Measurements from ENCODE around the gene CYSRT1. TPM values are rescaled to one million over a fixed set of nuclear protein-coding genes. Genes with fewer than 3 reads are reported as not detected.

The CYSRT1 gene
- total RNA-seq, 1 donor from 2014 or later, result 156 TPM

DNA sequence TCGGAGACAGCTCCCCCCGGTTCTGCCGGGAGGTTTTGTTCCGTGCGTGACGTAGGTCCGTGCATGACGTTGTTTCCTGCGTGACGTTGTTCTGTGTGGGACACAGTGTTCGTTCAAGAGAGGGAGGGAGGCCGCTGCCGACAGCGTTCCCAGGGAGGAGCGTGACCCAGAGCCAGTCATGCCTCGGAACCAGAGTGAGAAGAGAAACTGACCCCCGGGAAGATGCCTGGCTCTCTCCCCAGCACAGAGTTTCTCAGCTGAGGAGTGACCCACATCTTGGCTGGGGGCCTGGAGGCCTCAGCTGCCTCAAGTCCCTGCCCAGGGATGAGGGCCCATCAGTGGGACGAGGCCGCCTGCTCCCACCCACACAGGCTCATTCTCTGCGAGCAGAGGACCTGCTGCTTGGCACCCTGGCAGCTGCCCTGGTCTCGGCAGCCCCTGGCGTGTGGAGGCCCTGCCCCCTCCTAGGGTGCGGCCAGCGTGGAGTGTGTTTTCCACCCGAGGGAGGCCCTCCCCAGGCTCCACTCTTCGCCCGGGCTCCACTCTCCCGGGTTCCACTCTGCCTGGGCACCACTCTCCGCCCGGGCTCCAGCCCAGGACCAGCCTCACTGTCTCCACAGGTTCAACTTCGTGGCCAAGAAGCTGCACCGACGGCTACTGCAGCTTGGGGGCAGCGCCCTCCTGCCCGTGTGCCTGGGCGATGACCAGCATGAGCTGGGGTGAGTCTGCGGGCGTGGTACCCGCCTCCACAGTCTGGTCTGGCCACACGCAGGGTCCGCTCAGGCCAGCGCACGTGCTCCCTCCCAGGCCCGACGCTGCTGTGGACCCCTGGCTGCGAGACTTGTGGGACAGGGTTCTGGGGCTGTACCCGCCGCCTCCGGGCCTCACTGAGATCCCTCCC lies 11.6 kb upstream of the CYSRT1 start:
- ATAC-seq, result peak; percentile 1

DNA sequence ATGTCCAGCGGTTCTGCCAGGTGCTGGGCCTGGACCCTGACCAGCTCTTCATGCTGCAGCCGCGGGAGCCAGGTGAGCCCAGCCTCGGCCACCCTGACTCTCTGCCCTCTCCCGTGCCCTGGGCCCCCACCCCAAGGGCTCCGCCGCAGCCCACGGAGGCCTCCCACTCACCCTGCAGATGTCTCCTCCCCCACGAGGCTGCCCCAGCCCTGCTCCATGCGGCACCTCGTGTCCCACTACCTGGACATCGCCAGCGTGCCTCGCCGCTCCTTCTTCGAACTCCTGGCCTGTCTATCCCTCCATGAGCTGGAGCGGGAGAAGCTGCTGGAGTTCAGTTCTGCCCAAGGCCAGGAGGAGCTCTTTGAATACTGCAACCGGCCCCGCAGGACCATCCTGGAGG lies 10.4 kb upstream of the CYSRT1 start:
- no peak for ATAC-seq

DNA sequence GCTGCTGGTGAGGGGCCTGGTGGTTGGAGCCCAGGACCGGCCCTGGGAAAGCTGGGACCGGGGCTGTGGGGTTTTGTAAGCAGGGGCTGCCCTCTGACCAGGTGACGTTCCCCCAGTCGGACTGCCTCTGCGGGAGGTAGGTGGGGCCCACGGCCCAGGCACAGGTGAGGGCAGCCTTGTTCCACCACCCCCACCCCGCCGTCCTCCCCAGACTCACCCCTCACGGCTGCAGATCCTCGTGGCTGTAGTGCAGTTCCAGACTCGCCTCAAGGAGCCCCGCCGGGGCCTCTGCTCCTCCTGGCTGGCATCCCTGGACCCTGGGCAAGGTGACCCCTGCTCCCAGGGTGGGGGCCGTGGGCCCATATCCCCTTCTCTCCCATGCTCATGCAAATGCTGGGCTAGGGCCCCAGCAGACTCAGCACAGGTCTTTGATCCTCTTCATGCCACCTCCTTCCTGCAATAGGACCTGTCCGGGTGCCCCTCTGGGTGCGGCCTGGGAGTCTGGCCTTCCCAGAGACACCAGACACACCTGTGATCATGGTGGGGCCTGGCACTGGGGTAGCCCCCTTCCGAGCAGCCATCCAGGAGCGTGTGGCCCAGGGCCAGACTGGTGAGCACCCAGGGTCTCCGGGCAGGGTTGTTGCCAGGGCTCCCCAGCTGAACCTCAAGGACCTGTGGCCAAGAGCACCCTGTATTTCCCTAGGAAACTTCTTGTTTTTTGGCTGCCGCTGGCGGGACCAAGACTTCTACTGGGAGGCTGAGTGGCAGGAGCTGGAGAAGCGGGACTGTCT lies 9.6 kb upstream of the CYSRT1 start:
- ATAC-seq, result no peak

DNA sequence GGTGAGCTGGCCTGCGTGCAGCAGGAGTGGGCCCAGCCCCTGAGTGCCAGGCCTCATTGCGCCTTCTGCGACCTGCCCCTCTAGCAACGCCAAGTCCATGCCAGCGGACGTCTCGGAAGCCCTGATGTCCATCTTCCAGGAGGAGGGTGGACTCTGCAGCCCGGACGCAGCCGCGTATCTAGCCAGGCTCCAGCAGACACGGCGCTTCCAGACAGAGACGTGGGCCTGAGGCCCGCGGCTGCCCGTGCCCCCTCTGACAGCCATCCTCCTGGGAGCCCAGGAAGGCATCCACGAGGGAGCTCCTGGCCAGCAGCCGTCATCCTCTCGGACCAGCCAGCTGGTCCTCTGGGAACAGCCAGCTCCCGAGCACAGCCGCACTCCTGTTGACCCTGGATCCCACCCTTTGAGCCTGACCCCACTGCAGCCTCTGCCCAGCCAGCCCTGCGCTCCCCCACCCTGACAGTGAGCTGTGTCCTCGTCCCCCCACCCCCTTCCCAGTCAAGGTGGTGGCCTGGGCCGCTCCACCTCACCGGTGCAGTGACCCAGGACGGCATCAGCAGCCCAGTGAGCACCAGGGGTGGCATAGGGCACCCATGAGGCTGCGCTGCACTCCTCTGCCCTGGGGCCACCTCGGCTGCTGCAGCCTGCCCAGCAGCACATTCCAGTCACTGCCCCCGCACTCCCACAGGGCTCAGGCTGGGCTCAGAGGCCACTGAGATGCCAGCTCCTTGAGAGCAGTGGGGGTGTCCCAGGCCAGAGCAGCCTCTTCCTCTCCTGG lies 8.6 kb upstream of the CYSRT1 start:
- no peak for ATAC-seq

DNA sequence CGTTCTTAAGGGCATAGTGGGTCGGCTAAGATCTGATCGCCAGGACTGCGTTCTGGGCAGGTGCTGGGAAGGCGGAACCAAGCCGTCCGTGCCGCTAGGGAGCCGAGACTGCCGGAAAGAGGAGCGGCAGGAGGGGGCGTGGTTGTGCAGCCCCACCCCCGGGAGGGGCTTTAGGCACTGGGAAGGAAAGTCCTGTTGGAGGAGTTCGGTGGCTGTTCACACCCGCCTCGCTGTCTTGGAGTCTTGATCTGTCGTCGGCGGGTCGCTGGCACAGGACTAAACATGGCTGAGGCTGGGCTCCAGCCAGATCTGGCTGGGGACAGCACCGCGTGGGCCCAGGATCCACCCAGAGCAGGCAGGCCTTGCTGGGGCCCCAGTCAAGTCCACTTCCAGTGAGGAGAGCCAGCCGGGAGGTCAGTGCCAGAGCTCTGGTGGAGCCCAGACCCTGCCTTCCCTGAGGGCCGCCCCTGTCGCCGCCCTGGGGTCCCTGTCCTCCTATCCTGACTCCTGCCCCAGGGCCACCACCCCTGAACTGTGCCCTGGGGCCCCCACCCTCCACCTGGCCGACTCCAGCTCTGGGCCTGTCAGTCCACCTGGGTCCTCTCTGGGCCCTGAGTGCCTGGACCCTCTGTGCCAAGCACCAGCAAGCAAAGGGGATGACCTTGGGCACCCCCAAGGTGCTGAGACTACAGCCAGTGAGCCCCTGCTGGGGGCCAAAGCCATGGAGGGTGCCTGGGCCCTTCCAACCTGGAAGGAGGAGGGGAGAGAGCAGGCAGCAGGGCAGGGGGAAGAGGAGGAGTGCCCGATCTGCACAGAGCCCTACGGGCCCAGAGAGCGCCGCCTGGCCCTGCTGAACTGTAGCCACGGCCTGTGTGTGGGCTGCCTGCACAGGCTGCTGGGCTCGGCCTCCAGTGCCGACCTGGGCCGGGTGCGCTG lies 7.4 kb upstream of the CYSRT1 start:
- ATAC-seq, result peak; percentile 79

DNA sequence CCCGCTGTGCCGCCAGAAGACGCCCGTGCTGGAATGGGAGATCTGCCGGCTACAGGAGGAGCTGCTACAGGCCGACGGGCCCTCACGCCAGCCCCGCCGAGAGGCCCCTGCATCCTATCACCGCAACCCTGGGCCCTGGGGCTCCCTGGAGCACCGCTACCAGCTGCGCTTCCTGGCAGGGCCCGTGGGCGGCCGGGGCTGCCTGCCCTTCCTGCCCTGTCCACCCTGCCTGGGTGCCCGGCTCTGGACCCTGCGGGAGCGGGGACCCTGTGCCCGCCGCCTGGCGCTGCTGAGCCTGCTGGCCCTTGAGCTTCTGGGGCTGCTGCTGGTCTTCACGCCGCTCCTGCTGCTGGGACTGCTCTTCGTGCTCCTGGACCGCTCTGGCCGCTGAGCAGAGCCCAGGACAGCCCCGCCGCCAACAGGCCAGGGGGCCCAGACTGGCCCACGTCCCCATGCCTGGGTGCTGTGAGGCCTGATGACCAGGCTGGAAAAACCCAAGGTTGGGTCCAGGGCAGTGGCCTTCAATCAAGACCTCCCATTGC lies 6.7 kb upstream of the CYSRT1 start:
- no peak for ATAC-seq

DNA sequence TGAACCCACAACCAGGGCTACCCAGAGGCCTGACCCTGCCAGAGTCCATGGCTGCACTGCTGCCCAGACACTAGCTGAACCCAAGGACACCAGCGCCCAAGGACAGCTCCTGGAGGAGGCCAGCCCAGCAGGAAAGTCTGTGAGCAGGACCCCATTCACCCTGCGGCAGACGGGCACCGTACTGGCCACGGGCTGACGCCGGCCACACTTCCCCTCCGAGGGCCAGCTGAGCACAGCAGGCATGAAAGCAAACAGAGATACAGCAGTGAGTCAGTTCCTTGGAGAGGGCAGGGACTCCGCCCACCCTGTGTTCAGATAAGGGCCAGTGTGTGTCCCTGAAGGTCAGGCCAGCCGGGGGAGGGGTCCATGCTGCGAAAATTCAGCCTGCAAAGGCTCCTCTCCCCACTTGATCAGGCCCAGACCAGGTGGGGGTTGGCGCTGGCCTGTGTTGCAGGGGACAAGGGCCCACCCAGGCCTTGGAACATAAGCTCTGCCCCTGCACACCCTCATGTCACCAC lies 6.2 kb upstream of the CYSRT1 start:
- ATAC-seq, result no peak

DNA sequence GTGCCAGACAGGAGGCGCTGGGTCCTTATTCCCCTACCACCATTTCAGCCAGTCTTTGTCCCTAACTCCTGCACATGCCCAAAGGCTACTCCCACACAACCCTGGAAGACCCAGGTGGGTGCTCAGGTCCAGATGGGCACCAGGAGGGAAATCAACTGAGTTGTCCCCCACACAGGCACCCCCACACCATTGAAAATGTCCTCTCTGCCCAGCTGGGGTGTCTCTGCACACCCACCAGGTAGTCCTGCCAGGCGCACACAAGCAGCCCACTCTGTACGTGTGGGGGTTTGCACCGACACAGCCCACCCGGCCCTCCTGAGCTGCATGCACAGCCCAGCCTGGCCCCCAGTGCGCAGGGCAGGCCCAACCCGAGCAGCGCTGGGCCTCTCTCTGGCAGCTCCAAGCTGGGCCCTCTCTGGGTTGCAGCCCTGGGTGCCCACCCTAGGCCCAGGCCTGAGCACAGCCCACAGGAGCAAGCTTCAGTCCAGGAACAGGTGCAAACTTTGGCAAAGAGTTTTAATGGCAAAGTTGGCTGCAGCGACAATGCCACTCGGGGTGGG lies 5.1 kb upstream of the CYSRT1 start:
- ATAC-seq, result no peak

DNA sequence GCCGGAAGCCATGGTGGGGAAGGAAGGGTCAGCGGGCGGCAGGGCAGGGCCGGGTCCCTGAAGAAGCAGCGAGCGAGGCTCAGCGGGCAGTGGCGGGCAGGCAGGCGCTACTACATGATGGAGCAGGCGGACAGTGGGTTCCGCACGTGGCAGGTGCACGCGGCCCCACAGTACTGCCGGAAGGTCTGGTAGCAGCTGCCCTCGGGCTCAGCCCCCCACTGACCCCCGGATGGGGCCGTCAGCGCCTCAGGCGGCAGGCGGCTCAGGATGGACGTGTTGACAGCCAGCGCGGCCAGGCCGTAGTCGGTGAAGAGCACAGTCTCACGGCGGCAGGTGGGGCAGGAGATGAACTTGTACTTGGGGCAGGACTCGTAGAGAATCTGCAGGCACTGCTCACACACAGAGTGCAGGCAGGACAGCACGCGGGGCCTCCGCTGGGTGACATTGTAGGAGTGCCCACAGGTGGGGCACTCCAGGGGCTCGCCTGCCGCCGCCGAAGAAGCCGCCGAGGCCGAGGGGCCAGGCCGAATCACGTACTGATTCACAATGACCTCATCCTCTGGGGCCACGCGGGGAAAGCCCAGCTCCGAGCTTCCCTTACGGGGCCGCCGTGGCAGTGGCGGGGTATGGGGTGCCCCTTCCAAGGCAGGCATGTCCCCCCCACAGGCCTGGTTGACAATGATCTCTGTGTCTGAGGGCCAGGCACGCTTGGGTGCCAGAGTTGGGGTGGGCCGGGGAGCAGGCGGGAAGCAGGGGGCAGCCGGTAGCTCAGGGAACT lies 4.5 kb upstream of the CYSRT1 start:
- no peak for ATAC-seq

DNA sequence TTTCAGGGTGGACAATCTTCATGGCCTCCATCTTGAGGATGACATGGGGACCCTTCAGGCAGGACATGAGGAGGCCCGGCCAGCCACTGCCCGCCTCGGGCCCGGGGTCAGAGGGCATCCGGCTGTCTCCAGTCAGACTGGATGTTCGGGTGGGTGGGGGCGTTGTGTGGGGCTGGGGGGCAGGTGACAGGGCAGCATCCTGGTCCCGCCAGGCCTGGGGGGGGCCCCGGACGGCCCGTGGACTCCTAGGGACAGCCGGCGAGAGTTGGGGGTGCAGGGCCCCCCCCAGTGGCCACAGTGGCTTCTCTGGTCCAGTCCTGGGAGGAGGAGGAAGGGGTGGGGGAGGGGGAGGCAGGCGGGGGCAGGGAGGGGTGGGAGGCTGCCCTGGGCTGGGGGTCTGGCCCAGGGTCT lies 3.9 kb upstream of the CYSRT1 start:
- no peak for ATAC-seq

DNA sequence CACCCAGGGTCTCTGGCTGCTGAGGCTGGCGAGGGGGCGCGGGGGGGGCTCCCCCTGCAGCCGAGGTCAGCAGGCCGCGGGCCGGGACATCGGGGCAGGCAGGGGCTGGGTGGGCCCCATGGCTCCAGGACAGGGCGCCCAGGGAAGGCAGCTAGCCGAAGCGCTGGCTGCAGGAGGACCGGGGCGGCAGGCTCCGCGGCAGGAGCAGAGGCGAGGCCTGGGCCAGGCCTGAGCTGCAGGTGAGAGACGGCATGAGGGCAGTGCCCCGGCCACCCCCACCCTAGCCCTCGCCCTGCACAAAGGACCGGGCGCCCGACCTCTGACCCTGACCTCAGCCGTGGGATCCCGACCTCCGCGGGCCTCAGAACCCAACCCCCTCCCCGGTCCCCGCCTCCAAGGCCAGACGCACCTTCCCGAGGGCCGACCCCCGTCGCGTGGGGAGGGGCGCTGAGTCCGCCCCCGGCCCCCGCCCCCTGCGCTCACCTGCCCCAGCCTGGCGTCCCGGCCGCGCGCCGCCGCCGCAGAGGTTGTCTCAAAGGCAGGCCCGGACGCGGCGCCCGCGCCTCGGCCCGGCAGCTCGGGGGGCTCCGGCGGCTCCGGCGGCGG lies 3.4 kb upstream of the CYSRT1 start:
- ATAC-seq, result no peak

DNA sequence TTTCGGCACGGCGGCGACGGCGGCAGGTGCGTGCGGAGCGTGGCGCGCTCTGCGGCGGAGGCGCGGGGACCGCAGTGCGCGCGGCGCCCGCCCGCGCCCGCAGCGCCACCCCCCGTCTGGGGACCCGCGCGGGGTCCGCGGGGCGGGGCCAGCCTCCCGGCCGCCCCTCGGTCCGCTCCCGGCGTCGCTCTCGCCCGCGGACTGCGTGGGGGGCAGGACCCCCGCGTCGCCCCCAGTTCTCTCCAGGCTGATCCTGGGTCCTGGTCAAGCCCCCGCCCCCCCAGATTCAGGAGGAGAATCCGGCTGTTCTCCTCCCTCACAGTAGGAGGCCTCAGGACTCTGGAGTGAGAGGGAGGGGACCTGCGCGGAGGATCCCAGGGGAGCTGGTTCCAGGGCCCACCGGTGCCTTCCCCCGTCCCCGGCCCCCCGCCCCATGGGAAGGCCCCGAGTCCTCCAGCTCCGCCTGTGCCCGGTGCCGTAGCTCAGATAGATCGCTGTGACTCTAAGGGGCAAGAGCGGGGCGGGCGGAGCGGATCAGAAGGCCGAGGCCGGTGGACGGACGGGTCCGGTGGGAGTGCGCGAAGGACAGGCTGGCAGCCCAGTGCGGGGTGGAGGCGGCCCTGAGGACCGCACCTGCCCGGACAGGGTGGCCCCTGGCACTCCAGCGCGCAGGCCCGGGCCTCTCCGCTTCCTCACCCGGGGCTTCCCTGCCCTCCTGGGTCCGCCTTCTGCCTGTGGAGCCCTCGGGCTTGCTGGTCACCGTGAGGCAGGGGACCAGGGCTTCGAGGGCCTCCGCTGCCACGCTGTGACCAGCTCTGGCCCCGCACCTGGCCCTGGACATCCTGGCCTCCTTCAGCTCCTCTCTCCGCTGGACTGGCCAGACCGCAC lies 2.5 kb upstream of the CYSRT1 start, which contains the start of gene RNF208:
Gene RNF208 (minus strand): TSS at position 51 of the 888 bp plus-strand sequence. CDS start 1,028 bp downstream, outside the sequence.
- ATAC-seq, result no peak

DNA sequence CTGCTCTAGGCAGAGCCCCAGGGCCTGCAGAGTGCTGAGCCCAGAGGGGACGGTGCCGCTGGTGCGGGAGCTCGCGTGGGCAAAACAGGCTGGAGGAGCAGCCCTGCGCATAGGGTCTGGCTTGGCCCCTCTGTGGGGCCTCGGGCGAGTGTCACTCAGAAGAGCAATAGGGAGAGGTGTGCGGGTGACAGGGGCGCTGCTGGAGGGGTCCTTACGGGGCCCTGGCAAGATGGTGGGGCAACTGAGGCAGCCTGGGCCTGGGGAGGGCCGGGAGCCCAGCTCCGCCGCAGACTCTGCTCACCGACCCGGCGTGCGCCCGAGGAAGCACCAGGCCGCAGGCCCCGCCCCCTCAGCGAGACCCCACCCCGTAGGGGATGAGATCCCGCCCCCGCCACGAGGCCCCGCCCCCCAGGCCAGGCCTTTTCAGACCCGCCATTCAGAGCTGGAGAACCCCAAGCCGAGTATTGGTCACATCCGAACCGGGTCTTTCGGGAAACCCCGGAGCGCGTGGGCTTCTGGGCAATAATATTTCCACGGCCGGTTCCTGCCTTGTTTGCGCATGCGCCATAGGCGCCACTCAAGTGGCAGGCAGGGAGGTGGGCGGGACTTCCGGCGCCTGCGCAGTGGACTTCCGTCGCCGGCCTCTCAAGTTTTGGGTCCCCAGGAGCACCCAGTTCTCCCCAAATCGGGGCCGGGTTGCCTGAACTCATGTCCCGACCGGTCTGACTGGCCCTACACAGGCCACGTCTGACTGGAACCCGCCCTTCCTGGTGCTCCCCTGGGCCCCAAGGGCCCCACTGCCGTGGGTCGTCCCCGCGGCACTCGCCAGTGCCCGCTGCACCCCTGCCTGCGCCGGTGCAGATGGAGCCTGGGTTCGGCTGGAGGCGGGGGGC lies 1.6 kb upstream of the CYSRT1 start:
- peak; percentile 67 for ATAC-seq

DNA sequence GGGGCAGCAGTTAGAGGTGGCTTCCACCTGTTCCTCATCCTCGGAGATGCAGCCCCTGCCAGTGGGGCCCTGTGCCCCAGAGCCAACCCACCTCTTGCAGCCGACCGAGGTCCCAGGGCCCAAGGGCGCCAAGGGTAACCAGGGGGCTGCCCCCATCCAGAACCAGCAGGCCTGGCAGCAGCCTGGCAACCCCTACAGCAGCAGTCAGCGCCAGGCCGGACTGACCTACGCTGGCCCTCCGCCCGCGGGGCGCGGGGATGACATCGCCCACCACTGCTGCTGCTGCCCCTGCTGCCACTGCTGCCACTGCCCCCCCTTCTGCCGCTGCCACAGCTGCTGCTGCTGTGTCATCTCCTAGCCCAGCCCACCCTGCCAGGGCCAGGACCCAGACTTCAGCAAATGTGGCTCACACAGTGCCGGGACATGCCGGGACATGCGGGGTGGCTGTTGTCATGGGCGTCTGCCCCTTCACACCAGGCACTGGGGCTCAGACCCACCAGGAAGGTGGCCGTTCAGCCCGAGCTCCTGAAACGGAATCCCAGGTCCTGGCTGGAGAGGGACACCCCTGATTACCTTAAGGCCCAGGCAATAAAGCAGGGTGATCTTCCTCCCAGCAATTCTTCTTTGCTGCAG lies 841 bp downstream of the CYSRT1 start:
- ATAC-seq, result no peak

DNA sequence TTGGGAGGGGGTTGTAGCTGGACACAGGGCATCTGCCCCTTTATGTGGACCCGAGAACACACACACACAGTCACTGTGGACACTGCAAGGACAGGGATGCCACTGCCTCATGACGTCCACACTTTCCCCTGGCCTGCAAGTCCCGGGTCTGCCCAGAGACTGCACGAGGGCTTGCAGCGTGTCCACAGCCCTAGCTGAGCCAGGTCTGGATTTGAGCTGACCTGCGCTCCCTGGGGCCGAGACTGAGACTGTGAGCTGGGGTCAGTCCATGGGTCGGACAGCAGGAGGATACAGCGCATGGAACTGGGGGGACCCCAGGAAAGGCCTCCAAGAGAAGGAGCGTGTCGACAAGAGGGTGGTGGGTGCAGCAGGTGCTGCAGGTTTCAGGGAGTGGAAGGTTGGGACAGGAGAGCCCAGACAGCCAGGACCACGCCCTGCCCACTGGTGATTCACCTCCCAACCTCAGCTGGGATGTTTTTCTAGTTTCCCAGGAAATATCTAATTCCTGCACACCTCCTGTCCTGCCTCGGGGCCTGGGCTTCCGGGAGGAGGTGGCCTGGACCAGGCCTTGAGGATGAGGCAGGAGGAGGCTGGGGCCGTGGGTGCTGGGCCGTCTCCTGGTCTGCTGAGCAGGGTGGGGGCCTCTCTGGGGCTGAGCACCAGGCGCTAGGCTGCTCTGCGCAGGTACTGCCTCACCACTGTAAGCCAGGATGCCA lies 1.5 kb downstream of the CYSRT1 start:
- peak; percentile 25 for ATAC-seq
